Measurements from ENCODE around the gene CELSR1. TPM values are rescaled to one million over a fixed set of nuclear protein-coding genes. Genes with fewer than 3 reads are reported as not detected.

The CELSR1 gene
- total RNA-seq, 1 donor from 2014 or later, result 32.9 TPM

GRCh38 chr22:46357711-46358520, 179.5 kb downstream of the CELSR1 start:
- Histone ChIP-seq H3K27ac (no peak overlapping the region), H3K4me1 (peaks cover 12% of the 10 kb centered on the region), H3K9me3 (no peaks in the 10 kb centered on the region), H3K36me3 (peaks cover 0 to 37% of the 10 kb centered on the region in 2 donors), H3K27me3 (no peaks in the 10 kb centered on the region), H3K4me3 (no peak overlapping the region)
- TF ChIP-seq POLR2AphosphoS5 (IDR thresholded peaks at IDR 0.05; ENCODE audit: insufficient read depth in 1 of 2, low read depth in 1 of 2), result no peak
- TF ChIP-seq POLR2A (IDR thresholded peaks at IDR 0.05), result no peak
- TF ChIP-seq CTCF (IDR thresholded peaks at IDR 0.05), result no peak
- no peak for DNase-seq (ENCODE audit: extremely low spot score in 2 of 2)
- intact Hi-C loops (cut with DNase I), result no loop called here

- intact Hi-C loops (cut with DNase I), result no loop called here
- H3K4me1 ChIP-seq, result peaks cover 12% of the 10 kb centered on the region
- no peaks in the 10 kb centered on the region for H3K27me3 ChIP-seq
- H3K9me3 ChIP-seq, result no peaks in the 10 kb centered on the region
- H3K36me3 ChIP-seq, result peaks cover 0 to 48% of the 10 kb centered on the region in 2 donors
- no peak for TF ChIP-seq CTCF (IDR thresholded peaks at IDR 0.05)
- no peak for DNase-seq (ENCODE audit: extremely low spot score in 2 of 2)
- no peak overlapping the region for H3K27ac ChIP-seq
- H3K4me3 ChIP-seq, result no peak overlapping the region
Observed at GRCh38 chr22:46356496-46357480, 180.6 kb downstream of the CELSR1 start.

GRCh38 chr22:46355996-46356471, 181.4 kb downstream of the CELSR1 start:
- intact Hi-C loops (cut with DNase I), result no loop called here
- H3K9me3 ChIP-seq, result no peaks in the 10 kb centered on the region
- H3K36me3 ChIP-seq, result peaks cover 0 to 56% of the 10 kb centered on the region in 2 donors
- DNase-seq (ENCODE audit: extremely low spot score in 2 of 2), result no peak
- H3K27me3 ChIP-seq, result no peaks in the 10 kb centered on the region
- TF ChIP-seq POLR2AphosphoS5 (IDR thresholded peaks at IDR 0.05; ENCODE audit: insufficient read depth in 1 of 2, low read depth in 1 of 2) (no peak), CTCF (IDR thresholded peaks at IDR 0.05) (no peak), POLR2A (IDR thresholded peaks at IDR 0.05) (no peak)
- no peak overlapping the region for H3K27ac ChIP-seq
- no peak overlapping the region for H3K4me3 ChIP-seq
- peaks cover 12% of the 10 kb centered on the region for H3K4me1 ChIP-seq

- Histone ChIP-seq H3K4me1 (peaks cover 12% of the 10 kb centered on the region), H3K36me3 (peaks cover 0 to 61% of the 10 kb centered on the region in 2 donors), H3K9me3 (no peaks in the 10 kb centered on the region), H3K27me3 (no peaks in the 10 kb centered on the region), H3K4me3 (no peak overlapping the region), H3K27ac (no peak overlapping the region)
- intact Hi-C loops (cut with DNase I), result no loop called here
- DNase-seq (ENCODE audit: extremely low spot score in 2 of 2), result no peak
- TF ChIP-seq POLR2AphosphoS5 (IDR thresholded peaks at IDR 0.05; ENCODE audit: insufficient read depth in 1 of 2, low read depth in 1 of 2) (no peak), POLR2A (IDR thresholded peaks at IDR 0.05) (no peak), CTCF (IDR thresholded peaks at IDR 0.05) (peak; percentile 44 to 65 (median 54))
Observed at GRCh38 chr22:46355369-46355995, 181.9 kb downstream of the CELSR1 start.

Measured in vagina (tissue), 2 donors.